ENCODE results near the gene FBXL17. TPM values are rescaled to one million over a fixed set of nuclear protein-coding genes. Genes with fewer than 3 reads are reported as not detected.

FBXL17 gene
- total and polyA plus RNA-seq, 2 of the 4 experiments (the other 2 are of a cell fraction): 3.9 to 8.1 TPM

DNA sequence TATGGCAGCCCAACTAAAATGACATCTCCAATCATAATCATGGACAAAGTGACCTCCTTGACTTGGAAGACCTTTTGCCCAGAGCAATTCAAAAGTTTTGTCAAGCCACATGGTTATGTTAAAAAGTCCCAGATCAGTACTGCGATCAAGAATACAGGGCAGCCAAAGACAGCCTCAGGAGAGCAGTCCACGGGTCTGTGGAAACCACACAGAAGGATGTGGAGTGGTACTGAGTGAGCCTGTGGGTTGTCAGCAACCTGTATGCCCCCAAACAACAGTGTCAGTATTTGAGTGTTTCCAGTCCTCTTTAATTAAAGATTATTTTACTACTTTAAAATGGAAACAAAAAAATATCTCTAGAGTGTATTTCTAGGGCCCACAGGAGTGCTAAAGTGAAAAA, 365.8 kb downstream of the FBXL17 start:
- no peak overlapping the region for H2AFZ ChIP-seq (replicated peaks; ENCODE audit: low read length, poor library complexity)
- no peak for ATAC-seq (ENCODE audit: low read depth)
- no peak overlapping the region for H2BK15ac ChIP-seq (ENCODE audit: low read depth, low read length)
- DNase-seq: no peak
- H2BK20ac ChIP-seq (ENCODE audit: low read depth, low read length): no peak overlapping the region
- no peak overlapping the region for H4K91ac ChIP-seq (ENCODE audit: insufficient read depth, low read depth, low read length)
- H2AK9ac ChIP-seq (replicated peaks; ENCODE audit: low read depth, low read length, poor library complexity): no peak overlapping the region
- H3K27me3 ChIP-seq (ENCODE audit: control insufficient read depth, insufficient read depth, low read length): no peaks in the 10 kb centered on the region
- no peak overlapping the region for H4K8ac ChIP-seq (ENCODE audit: low read depth in 2 of 2, low read length in 2 of 2)
- H3K56ac ChIP-seq (ENCODE audit: extremely low read depth, insufficient read depth, low read length): no peak overlapping the region
- ChIA-PET CTCF (no interaction called here), POLR2A (ENCODE audit: unreplicated experiment) (no interaction called here)
- H2BK120ac ChIP-seq (ENCODE audit: low read depth, low read length): no peak overlapping the region
- no peak for TF ChIP-seq NFE2L2 (IDR thresholded peaks at IDR 0.05; ENCODE audit: low read depth, low read length)
- TF ChIP-seq RAD21 (IDR thresholded peaks at IDR 0.05; ENCODE audit: low read length): no peak
- TF ChIP-seq MXI1 (IDR thresholded peaks at IDR 0.05; ENCODE audit: borderline replicate concordance, low read depth, low read length): no peak
- no peak for TF ChIP-seq POLR2A (IDR thresholded peaks at IDR 0.05; ENCODE audit: low read depth, low read length)
- TF ChIP-seq, protein P1, sequence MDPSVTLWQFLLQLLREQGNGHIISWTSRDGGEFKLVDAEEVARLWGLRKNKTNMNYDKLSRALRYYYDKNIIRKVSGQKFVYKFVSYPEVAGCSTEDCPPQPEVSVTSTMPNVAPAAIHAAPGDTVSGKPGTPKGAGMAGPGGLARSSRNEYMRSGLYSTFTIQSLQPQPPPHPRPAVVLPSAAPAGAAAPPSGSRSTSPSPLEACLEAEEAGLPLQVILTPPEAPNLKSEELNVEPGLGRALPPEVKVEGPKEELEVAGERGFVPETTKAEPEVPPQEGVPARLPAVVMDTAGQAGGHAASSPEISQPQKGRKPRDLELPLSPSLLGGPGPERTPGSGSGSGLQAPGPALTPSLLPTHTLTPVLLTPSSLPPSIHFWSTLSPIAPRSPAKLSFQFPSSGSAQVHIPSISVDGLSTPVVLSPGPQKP (IDR thresholded peaks at IDR 0.05; ENCODE audit: borderline replicate concordance, low read depth, low read length): no peak
- TF ChIP-seq BHLHE40 (IDR thresholded peaks at IDR 0.05; ENCODE audit: low read depth, low read length): no peak
- TF ChIP-seq FOS (IDR thresholded peaks at IDR 0.05; ENCODE audit: low read depth, low read length): no peak
- TF ChIP-seq CHD1 (IDR thresholded peaks at IDR 0.05; ENCODE audit: low read depth, low read length): no peak
- TF ChIP-seq MAZ (IDR thresholded peaks at IDR 0.05; ENCODE audit: borderline replicate concordance, low read depth, low read length): no peak
- H3K9me3 ChIP-seq (ENCODE audit: control insufficient read depth, insufficient read depth, low read length): no peaks in the 10 kb centered on the region
- H2BK5ac ChIP-seq (ENCODE audit: low read depth, low read length, poor library complexity, severe bottlenecking): no peak overlapping the region
- H3K9ac ChIP-seq (ENCODE audit: low read depth, low read length): no peak overlapping the region
- dilution Hi-C loops (cut with HindIII; ENCODE audit: low sequenced_read_pairs, unreplicated experiment): no loop called here
- in situ Hi-C loops (cut with MboI; ENCODE audit: low sequenced_read_pairs): no loop called here
- no TSS peak for BruUV-seq (replicated peaks)
- H3K4ac ChIP-seq (ENCODE audit: low read depth, low read length): no peak overlapping the region
- H4K20me1 ChIP-seq (ENCODE audit: insufficient read depth, low read length): no peaks in the 10 kb centered on the region
- WGBS, 2 experiments (ENCODE audit: extremely low coverage in 2 of 2, insufficient read length in 1 of 2): no CpG with 5 or more reads among the region's 2 CpGs
- H4K5ac ChIP-seq (ENCODE audit: low read depth, low read length): no peak overlapping the region
- no peaks in the 10 kb centered on the region for H3K9me1 ChIP-seq (ENCODE audit: insufficient read depth, low read length)
- H3K4me1 ChIP-seq (ENCODE audit: control insufficient read depth, insufficient read depth, low read length): no peaks in the 10 kb centered on the region
- no peaks in the 10 kb centered on the region for H3K79me1 ChIP-seq (ENCODE audit: low read depth in 1 of 2, low read length in 2 of 2)
- intact Hi-C loops (cut with micrococcal nuclease): no loop called here
- no peak overlapping the region for H2AK5ac ChIP-seq (ENCODE audit: low read depth, low read length)
- H3K36me3 ChIP-seq (ENCODE audit: control insufficient read depth, insufficient read depth, low read length): no peaks in the 10 kb centered on the region
- no peak overlapping the region for H3K18ac ChIP-seq (ENCODE audit: low read depth, low read length)
- no peak overlapping the region for H3K14ac ChIP-seq (replicated peaks; ENCODE audit: low read depth, low read length)
- H3K4me2 ChIP-seq (ENCODE audit: low read depth, low read length): no peak overlapping the region
- H3K27ac ChIP-seq (ENCODE audit: insufficient read depth, low read length): no peak overlapping the region
- no peak overlapping the region for H3K23ac ChIP-seq (ENCODE audit: low read depth, low read length)
- H3K4me3 ChIP-seq (ENCODE audit: insufficient read depth, low read depth, low read length): no peak overlapping the region

Data from IMR-90 (cell line).